ENCODE data around the gene IL4.
A peak's percentile ranks its signal among the peaks of the same experiment; 100 is the strongest.

Gene IL4

DNA sequence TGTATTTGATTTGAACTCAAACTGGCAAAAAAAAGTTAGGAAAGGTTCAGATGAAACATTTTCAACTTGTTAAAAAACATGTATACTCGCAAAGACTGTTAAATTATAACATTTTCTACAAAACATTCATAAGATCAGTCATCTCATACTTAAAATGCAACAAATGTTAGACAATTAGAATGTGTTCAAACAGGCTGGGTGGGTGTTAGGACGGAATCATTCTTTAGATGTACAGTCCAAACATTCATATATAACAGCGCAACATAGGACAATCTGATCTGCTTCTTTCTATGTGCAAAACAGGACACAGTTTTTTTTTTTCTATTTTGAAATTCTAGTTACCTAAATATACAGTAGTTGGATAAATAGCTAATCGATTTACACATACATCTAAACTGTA is 22.2 kb downstream of the IL4 start:
- DNase-seq (ENCODE audit: low spot score) = no peak

GRCh38 chr5:132704875-132705274 is 31.1 kb downstream of the IL4 start:
- no peak for DNase-seq (ENCODE audit: low spot score)

- DNase-seq (ENCODE audit: low spot score) = no peak
Observed at GRCh38 chr5:132708645-132709044, 34.9 kb downstream of the IL4 start.

- peak; percentile 79 for DNase-seq (ENCODE audit: low spot score)
Observed at GRCh38 chr5:132714456-132715307, 40.9 kb downstream of the IL4 start.

GRCh38 chr5:132718544-132719312 is 44.9 kb downstream of the IL4 start:
- no peak for DNase-seq (ENCODE audit: low spot score)

DNA sequence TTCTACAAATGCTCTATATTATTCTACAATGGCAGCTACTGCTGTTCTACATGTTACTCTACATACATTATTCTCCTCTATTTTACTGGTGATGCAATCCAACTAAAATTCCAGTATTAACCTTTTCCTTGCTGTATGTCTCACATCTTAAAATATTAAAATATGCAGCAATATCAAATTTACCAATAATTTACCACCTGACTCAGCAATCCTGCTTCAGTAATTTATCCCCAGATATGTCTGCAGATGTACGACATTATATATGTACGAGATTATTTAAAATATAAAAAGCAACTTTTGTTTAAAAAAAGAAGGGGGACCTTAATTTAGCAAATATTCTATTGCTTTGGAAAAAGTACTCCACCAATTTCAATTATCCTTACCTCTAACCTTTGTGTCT is 52.0 kb downstream of the IL4 start:
- DNase-seq (ENCODE audit: low spot score) = no peak

- no peak for DNase-seq (ENCODE audit: low spot score)
Observed at GRCh38 chr5:132729896-132730295, 56.1 kb downstream of the IL4 start.
